HG02623 (cell line): Measurements from ENCODE around the gene MEIS1.

Source experiments
- ATAC-seq: cut with Tn5 transposase; IDR thresholded peaks from one replicate; pipeline ENCODE4 v1.9.1; 2021; ENCODE audit warnings: moderate library complexity; ENCODE audit not compliant: unreplicated experiment

The MEIS1 gene

DNA sequence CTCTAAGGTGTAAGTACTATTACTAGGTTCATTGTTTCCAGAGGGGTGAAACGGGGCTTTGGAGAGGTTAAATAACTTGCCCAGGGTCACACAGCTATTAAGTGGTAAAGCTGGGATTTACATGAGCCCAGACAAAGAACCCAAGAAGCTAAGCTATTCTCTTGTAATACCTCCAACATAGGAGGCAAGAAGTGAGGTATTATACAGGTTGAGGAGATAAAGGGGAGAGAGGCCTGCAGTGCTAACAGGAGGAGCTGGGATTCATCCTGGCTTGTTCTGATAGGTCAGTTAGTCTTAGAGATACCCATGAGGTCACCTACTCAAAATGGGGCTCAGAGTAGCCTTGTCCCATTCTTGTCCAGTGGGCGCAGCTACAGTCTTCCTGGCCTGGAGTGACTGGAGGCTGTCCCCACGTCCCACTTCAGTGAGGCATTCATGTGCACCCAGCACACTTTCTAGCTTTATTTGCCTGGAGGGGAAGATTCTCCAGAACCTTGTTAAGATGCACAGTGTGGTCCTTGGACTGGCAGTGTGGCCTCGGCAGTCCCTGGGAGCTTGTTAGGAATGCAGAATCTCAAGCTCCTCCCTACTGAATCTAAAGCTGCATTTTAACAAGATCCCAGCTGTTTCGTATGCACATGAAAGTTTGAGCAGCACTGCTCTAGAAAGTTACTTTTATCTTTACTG is 63.5 kb downstream of the MEIS1 start:
- ATAC-seq: no peak

DNA sequence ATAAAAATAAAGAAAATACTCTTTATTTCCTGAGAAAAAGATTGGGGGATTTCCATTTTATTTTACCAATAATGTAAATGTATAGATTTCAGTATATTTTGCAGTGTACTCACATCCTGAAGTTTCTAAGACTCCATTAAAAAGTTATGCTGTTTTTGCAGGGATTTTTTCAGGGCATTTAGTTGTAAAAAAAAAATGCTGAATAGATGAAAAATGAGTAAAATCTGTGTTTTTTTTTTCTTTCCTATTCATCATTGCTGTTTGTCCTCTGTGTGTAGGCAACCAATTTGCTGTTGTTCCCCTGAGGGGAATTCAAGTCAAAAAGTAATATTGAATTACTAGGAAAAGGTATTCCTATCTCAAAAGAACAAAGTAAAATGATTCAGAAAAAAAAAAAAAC is 66.3 kb downstream of the MEIS1 start:
- no peak for ATAC-seq

DNA sequence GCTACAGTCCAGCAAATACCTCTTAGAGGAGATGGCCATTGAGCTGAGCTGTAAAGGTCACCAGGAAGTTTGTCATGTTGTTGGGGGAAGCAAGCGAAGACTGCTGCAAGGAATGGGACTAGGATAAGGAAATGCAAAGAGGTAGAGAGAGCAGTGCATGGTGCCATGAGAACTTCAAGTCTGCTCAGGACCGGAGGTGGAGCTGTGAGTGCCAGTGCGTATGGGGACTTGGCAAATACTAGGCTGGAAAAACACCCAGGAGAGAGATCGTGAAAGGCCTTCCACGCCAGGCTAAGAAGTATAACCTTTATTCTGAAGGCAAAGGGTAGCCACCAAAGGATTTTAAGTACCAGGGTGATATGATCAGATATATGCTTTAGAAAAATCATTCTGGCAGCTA is 71.3 kb downstream of the MEIS1 start:
- no peak for ATAC-seq

DNA sequence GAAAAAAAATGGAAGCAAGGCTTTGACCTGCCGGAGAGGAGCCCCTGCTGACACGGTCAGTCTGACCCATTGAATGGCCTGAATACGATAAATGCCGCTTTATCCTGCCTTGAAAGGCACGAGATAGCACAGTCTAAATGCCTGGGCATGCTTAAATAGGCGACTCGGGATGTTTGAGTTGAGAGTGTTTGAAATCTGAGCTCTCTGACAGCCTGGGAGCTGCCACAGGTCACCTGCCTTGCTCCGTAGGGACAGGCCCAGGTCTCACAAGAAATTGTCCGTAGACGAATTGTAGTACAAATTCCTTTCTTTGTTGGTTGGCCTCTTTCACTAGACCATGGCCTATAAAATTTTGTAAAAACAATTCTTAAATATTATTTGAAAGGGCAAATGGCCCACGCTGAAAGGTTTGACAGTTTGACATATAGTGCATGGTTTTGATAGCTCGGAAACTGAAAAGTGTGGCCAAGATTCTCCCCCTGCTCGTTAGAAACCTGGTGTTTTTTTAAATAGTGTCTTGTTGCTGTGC is 72.8 kb downstream of the MEIS1 start:
- ATAC-seq: no peak

DNA sequence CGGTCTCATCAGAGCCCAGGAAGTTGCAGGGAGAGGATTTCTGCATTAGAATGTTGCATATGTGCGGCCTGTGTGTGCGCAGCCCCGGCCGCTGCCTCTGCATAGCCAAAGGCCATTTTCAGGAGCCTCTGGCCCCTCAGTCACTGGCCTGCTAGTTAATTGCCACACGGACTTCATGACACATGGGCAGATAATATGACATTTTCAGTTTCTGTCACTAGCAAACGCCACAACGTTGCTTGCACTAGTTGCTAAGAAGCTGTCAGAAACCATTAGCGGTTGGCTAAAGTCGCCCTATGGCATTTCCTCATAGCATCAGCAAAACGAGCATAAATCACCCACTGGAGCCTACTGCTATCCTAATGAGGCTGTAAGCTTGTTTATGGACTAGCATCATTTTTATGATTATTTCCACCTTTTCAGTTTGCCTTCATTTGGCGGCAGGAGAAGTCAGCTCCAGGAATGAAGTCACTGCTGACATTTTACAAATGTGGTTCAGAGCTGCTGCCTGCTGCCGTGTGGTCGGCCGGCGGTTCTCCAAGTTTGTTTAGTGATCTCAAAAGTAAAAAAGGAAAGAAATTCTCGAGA is 73.7 kb downstream of the MEIS1 start:
- ATAC-seq: no peak

DNA sequence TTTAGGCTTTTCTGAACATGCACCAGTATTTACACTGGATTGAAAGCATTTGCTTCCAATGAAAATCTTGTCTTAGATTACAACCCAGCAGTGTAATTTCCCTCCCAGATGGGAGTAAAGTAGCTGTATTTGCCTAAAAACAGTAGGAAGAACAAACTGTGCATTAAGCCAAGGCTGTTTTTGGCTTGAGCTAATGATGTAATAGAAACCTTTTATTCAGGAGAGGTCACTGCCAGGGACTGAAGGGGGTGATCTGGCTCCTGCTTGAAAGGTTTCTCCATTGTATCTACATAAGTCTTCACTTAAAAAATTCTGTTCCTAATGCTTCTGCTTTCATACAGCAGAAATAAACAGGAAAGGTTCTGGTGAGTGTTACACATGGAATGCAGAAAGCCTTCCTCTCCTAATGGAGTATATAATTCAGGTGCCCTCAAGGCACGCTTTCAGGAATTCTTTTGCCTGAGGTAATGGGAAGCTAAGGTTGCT is 74.4 kb downstream of the MEIS1 start:
- ATAC-seq: no peak

DNA sequence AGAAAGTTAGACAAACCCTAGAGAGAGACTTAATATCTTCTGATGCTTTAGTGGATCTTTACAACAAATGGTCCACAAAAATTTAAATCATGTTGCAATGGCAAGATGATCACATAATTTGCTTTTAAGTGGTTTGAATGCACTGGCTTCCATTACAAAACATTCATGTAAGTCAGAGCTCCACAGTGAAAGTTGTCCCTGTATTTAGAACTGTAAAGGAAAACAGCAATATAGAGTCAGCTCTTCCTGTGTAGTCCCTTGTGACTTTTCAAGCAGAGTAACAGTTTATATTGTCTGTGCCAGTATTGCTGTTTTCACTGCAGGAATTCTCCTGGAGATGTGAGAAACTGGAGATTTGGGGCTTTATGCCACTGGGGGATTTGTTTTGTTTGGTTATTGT is 77.7 kb downstream of the MEIS1 start:
- no peak for ATAC-seq

DNA sequence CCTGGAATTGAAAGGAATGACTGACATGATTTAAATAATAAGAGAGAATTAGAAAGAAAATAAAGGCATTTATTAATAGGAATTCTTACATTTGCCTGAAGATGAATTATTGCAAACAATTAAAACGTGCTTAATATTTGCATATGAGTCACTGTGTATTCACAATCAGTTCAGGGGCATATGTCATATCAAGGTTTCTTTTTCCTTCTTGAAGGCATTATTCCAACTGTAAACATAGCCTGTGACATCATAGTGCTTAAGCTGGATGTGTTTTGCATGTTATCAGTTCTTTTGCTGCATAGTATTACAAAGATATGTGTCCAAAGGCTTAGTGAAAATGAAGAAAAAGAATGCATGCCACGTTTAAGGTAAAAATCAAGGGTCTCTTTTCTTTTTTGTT is 80.8 kb downstream of the MEIS1 start:
- ATAC-seq: no peak

DNA sequence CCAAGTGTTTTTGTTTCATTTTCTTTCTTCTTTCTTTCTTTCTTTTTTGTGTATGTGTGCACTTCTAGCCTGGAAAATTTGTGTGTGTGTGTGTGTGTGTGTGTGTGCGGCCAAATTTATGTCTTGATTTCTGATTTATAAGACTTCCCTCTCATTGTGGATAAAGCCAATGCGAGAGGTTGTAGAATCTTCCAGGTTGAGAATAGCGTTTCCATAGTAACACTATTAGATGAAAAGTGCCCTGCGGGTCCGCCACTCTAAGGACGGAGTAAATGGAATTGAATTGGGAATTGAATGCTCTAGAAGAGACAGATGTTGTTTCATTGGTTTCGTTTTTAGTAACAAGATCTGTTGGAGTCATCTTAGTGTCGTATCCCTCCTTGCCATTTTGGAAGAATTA is 81.6 kb downstream of the MEIS1 start:
- ATAC-seq: no peak

DNA sequence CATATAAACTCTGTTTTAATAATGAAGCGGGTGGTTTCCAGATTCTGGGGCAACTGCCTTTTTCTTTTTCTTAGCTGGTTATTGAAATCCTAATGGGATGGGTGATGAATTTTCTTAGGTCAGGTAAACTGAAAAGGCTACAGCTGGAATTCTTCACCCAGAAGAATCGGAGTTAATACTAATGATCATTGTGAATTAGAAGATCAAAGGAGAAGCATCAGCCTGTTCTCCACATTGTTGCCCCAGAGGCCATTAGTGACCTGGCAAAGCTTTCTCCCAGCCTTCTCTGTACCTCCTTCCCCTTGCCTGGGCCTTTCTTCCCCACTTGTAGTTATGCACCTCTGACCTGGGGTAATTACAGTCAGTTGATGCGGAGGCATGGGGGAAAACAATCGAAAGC is 82.8 kb downstream of the MEIS1 start:
- ATAC-seq: no peak

DNA sequence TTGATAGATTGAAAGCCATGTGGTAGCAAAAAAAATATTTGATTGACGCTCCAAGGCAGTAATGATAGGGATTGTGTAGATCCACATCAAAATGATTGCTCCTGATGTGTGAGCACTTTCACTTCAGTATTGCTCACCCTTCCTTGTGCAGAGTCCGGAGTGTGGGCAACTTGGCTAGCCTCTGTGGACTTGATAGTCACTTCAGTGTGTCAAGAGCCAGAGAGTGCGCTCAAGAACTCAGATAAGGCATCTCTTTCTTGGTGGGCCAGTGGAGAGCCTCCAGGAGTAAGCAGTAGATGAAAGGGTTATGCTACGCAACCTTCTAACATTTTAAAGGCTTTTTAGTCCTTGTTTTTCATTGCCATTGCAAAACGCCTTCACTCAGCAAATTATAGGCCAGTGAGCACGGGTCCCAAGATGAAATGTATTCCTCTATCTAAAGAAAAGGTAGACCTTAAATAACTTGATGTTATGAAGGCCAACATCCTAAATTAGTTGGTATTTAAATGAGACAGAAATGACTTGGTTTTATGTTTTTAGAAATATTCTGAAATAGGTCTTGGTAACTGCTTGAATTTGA is 84.4 kb downstream of the MEIS1 start:
- no peak for ATAC-seq

DNA sequence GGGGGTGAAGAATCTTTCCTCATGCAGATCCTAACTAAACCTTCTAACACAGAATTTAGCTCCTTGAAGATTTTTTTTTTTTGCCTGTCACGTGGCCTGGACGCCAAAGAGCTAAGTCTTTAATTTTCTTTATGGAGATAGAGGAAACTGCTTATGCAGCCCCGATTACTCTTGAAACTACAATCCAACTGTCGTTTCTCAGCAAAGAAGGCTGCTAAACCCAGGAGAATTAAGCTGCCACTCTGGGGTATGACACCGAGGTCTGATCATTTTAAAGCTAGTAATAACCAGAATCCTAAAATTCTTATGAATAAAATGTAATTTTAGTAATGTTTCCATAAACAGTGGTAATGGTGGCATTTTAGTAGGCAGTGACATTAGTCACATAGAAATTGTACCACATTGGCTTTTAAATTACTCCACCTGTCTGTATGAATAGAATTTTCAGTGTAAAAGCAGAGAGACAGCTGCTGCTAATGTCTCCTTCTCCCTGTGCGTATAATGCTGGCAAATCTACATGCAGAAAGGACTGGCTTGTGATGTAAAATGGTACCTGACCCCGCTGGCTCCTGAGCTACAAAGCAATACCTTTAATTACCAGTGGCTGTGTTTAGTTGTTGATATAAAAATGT is 86.5 kb downstream of the MEIS1 start:
- ATAC-seq: no peak

DNA sequence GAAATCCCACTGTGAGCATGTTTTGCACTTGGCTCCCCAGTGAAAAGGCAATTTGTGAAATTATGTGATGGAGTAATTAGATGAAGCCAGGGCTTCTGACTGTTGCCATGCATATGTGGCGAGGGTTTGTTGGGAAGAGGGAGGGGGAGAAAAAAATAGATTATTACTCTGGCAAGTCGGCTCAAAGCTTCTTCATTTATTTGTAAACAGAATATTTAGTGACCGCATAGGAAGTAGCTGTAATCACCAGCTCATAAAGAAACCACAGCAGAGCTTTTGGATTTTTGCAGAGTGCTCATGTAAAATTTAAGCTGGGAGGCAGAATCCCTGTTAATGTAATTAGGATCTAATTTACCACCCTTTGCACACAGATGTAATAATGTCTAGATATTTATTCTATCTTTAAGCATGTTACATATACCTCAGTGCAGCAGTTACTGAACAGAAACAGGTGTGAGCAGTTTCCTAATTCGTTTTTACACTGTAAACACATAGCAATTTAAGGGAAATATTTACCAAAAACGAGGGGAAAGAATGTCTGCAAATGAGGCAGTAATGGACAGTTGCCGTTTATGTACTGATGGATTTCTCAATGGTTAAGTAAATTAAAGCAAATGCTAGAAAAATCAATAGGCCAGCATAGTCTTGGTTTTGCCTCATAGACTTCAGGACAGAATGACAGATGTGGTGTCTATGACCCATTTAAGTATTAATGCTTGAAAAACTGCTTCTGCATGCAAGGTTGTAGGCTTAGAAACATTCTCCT is 87.9 kb downstream of the MEIS1 start:
- ATAC-seq: no peak

DNA sequence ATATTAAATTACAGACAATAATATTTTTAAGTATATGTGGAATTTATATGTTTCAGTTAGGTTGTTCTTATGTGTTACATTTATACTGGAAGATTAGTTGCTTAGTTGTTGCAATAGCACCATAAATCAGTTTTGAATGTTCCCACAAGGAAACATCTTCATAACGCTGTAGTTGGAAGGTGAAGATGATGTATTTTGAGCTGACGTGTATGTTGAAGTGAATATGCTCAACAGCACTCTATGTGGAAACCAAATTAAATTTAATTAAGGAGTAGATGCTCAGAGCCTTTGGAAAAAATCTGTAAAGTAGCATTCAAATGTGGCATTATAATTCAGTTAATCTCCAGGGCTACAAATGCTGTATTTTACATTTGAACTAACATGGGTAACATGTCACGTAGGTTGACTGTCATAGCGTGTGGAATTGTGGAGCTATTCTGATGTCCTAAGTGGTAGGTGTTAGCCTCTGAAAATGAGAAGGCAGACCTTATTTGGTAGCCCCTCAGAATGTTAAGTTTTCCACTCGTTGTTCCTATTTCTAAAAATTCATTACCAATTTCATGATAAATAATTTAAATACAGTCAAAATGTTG is 88.5 kb downstream of the MEIS1 start:
- no peak for ATAC-seq

DNA sequence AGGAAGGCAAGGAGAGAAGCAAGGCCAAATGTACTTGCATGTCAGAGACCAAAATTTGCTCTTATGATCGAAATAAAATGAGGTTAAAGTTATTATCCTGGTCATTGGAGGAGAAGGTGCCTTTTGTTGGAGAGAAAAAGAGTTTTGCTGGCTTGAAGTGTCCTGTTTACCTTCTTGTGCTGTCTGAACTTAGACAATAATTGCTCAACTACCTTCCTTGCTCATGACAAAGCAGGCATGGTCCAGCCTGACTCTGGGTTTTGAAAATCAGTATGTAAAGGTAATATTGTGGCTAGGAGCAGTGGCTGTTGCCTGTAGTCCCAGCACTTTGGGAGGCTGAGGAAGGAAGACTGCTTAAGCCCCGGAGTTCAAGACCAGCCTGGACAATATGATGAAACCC is 89.1 kb downstream of the MEIS1 start:
- ATAC-seq: no peak

DNA sequence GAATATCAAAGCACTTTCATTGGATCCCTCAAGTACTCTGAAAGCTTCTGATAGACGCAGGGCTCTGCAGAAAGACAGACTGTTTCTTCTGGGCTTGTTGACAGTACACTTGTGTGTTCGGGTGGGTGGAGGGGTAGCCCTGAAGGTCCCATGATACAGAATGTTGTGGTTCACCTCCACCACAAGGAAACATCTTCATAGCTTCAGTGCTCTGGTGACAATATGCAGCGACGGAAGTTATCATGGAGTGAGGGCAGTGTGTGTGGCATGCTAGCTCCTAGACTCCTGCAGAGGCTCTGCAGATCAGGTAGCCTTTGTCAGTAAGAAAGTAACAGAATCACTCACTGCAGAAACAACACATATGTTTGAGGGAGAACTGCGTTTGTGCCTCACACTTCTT is 90.7 kb downstream of the MEIS1 start:
- ATAC-seq: no peak

DNA sequence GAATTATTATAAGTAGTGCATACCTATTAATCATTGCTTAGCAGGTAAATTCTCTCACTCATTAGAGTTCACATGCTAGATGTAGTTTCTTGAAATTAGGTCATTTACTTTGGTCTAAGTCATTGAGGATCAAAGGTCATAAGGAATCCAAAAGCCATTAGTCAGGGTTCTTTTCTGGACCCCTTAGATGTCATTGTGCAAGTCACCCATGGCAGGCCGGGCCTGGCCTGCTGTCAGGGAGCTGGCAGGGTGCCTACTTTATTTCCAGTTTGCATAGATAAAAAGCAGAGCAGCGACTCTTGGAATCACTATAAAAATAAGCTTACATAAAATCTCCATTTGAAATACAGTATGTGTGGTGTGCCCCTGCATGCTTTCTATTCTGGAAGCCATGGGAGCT is 91.3 kb downstream of the MEIS1 start:
- ATAC-seq: no peak

DNA sequence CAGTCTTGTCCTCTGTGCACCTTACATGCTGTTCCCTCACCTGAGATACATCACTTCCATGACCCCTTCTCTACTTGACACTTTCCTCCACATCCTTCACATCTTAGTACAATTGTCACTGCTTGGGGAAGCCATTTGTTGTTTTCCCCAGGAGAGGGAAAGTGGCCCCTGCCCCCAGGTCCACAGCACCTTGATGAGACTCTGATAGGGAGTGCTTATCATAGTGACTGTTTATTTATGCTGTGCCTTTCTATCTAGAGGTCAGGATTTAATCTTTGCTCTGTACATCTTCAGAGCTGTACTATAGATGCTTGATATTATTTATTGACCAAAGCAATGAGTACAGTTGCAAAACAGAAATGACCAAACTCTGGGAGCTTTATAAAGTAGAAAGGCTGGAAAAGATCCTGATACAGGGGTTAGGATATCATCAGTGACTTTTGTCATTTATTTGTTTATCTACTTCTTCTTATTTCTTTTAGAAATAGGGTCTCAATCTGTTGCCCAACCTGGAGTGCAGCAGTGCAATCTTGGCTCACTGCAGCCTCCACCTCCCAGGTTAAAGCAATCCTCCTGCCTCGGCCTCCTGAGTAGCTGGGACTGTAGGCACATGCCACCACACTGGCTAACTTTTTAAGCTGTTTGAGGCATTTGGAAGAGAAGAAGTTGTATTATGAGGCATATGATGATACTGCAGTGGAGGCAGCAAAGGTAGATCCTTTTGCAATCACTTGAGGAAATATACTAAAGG is 94.2 kb downstream of the MEIS1 start:
- ATAC-seq: no peak

DNA sequence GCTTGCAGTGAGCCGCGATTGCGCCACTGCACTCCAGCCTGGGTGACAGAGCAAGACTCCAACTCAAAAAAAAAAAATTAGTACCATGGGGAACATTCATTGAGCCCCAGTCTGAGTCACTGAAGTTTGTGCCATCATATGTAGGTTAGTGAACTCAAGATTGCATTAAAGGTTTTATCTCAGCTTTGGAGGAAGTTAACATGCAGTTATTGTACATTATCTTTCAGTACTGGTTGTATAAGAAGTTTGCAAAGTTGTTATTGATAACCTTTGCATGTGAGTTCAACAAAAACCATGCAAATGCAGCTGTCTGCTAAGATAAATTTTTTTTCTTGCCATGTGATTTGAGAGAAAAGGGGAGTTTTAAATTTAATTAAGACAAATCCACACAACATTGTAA is 95.7 kb downstream of the MEIS1 start:
- ATAC-seq: no peak

DNA sequence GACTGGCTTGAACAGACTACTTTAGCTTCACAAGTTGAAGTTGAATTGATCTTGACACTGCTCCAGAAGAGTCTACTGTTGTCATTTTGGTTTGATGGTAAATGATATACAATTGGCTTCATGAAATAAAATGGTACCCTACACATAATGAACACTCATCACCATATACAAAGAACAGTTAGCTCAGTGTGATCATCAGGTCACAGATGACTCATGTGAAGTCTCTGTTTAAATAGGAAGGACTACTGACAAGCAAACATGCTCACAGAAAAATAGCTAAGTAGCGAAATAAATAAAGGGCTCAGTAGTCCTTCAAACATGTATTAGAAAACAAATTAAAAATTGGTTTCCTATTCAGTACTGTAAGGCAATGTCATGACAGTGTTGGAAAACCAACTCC is 96.2 kb downstream of the MEIS1 start:
- ATAC-seq: no peak
